Keratinocyte (primary cell): Measurements from ENCODE around the gene CACNA2D4. TPM values are rescaled to one million over a fixed set of nuclear protein-coding genes. Genes with fewer than 3 reads are reported as not detected.

Source experiments
- DNase-seq: peaks from one replicate; pipeline ENCODE4 v3.0.0-alpha.2; 2011; ENCODE audit warnings: low read depth, missing footprints, low spot score
- FAIRE-seq: peaks from 2 replicates; lab custom pipeline; 2011; peaks lifted over from hg19 to GRCh38; lab: Jason Lieb, UNC
- H2AFZ ChIP-seq: 2 replicates; pipeline ENCODE4 v1.6.0; 2012; ENCODE audit warnings: low read length, control low read depth, inconsistent platforms; ENCODE audit not compliant: control insufficient read depth
- H3K27ac ChIP-seq: 2 replicates; pipeline ENCODE4 v1.5.1; 2011; ENCODE audit warnings: low read length; ENCODE audit not compliant: control insufficient read depth, insufficient read depth
- H3K27me3 ChIP-seq: 3 replicates; pipeline ENCODE4 v1.6.0; 2011; ENCODE audit warnings: low read length; ENCODE audit not compliant: control insufficient read depth, insufficient read depth; ENCODE audit errors: extremely low read depth
- H3K36me3 ChIP-seq, 2 experiments: 2 replicates in 1 of 2; 3 replicates in 1 of 2; pipeline ENCODE4 v1.5.1; 2011; ENCODE audit warnings: low read length in 2 of 2, mild to moderate bottlenecking in 1 of 2; ENCODE audit not compliant: control insufficient read depth in 2 of 2, insufficient read depth in 2 of 2; ENCODE audit errors: extremely low read depth in 1 of 2
- H3K4me1 ChIP-seq: 3 replicates; pipeline ENCODE4 v1.5.1; 2011; ENCODE audit warnings: low read length; ENCODE audit not compliant: control insufficient read depth, insufficient read depth; ENCODE audit errors: extremely low read depth
- H3K4me2 ChIP-seq: 3 replicates; pipeline ENCODE4 v1.6.0; 2011; ENCODE audit warnings: low read depth, low read length; ENCODE audit not compliant: control insufficient read depth, insufficient read depth; ENCODE audit errors: extremely low read depth
- H3K4me3 ChIP-seq, 3 experiments: fragments of 200-600 bp in 1 of 3; sonication (generic) in 1 of 3; 2 replicates in 2 of 3; 3 replicates in 1 of 3; pipeline ENCODE4 v1.5.1; 2011 to 2016; ENCODE audit warnings: low read length in 3 of 3, mild to moderate bottlenecking in 3 of 3, control low read depth in 2 of 3, inconsistent platforms in 1 of 3, low read depth in 1 of 3, mixed read lengths in 1 of 3, mixed run types in 1 of 3, moderate library complexity in 1 of 3; ENCODE audit not compliant: control insufficient read depth in 2 of 3, insufficient read depth in 2 of 3; ENCODE audit errors: extremely low read depth in 1 of 3
- H3K79me2 ChIP-seq: 2 replicates; pipeline ENCODE4 v1.6.0; 2012; ENCODE audit warnings: low read length; ENCODE audit not compliant: control insufficient read depth, insufficient read depth
- H3K9ac ChIP-seq: 3 replicates; pipeline ENCODE4 v1.6.0; 2011; ENCODE audit warnings: low read length; ENCODE audit not compliant: control insufficient read depth, insufficient read depth; ENCODE audit errors: extremely low read depth
- H3K9me1 ChIP-seq: 3 replicates; pipeline ENCODE4 v1.6.0; 2011; ENCODE audit warnings: low read length; ENCODE audit not compliant: control insufficient read depth, insufficient read depth; ENCODE audit errors: extremely low read depth
- H3K9me3 ChIP-seq: 2 replicates; pipeline ENCODE4 v1.5.1; 2012; ENCODE audit warnings: low read depth, low read length; ENCODE audit not compliant: control insufficient read depth
- H4K20me1 ChIP-seq: 3 replicates; pipeline ENCODE4 v1.6.0; 2011; ENCODE audit warnings: low read length; ENCODE audit not compliant: control insufficient read depth, insufficient read depth; ENCODE audit errors: extremely low read depth
- CTCF ChIP-seq, 3 experiments: IDR thresholded peaks in 1 of 3; conservative IDR thresholded peaks in 1 of 3; optimal IDR thresholded peaks in 1 of 3; 2 replicates in 2 of 3; 3 replicates in 1 of 3; pipeline versions ENCODE3 to v1.5.1; 2011; ENCODE audit warnings: low read length in 3 of 3, mild to moderate bottlenecking in 3 of 3, moderate library complexity in 2 of 3, control low read depth in 1 of 3, inconsistent platforms in 1 of 3; ENCODE audit not compliant: insufficient read depth in 2 of 3; ENCODE audit errors: extremely low read depth in 1 of 3
- EZH2 ChIP-seq: IDR thresholded peaks from one replicate; pipeline ENCODE4 v1.6.1; 2012; ENCODE audit warnings: inconsistent platforms, mild to moderate bottlenecking, low read length, moderate library complexity
- dilution Hi-C: fragments of 300-500 bp; cut with MboI; formaldehyde crosslinking; loops from one replicate; pipeline ENCODE4 v1.7.0; 2020; ENCODE audit warnings: low sequenced_read_pairs; ENCODE audit not compliant: extremely low pct_ligation_motif_present
- polyA plus RNA-seq, 5 experiments: library from polyadenylated mRNA; depleted of rRNA in 3 of 5; stranded (reverse) in 3 of 5; stranded (forward) in 1 of 5; unstranded in 1 of 5; fragments of >200 nt; gene quantifications; 1 replicate in 1 of 5; 2 replicates in 3 of 5; 3 replicates in 1 of 5; pipeline versions ENCODE4 v1.2.1 to v1.2.3, GENCODE V29; 2011 to 2012; ENCODE audit warnings: missing spikeins in 2 of 5, low read depth in 1 of 5, low replicate concordance in 1 of 5

The CACNA2D4 gene
- polyA plus RNA-seq, 1 donor (not counting 4 experiments of a cell fraction or from before 2014, with no cell fraction given) = 0.09 TPM

GRCh38 chr12:1807087-1807860 lies 111.2 kb downstream of the CACNA2D4 start:
- Histone ChIP-seq H3K9ac (no peak overlapping the region), H3K9me1 (no peaks in the 10 kb centered on the region), H4K20me1 (no peaks in the 10 kb centered on the region), H3K27me3 (no peaks in the 10 kb centered on the region), H3K9me3 (no peaks in the 10 kb centered on the region), H3K36me3 (no peaks in the 10 kb centered on the region), H3K4me3 (no peak overlapping the region), H3K4me2 (no peak overlapping the region), H3K4me1 (no peaks in the 10 kb centered on the region), H2AFZ (no peak overlapping the region), H3K27ac (no peak overlapping the region), H3K79me2 (no peaks in the 10 kb centered on the region)
- no peak for FAIRE-seq
- no peak for DNase-seq
- dilution Hi-C loops = no loop called here
- TF ChIP-seq EZH2 = no peak
- no peak for TF ChIP-seq CTCF (optimal IDR thresholded peaks at IDR 0.05 in 1 of 3, IDR thresholded peaks at IDR 0.05 in 1 of 3, conservative IDR thresholded peaks at IDR 0.05 in 1 of 3; ENCODE audit: extremely low read depth in 1 of 3, insufficient read depth in 2 of 3, low read length in 3 of 3)

- H3K27ac ChIP-seq = no peak overlapping the region
- H3K36me3 ChIP-seq = no peaks in the 10 kb centered on the region
- no peaks in the 10 kb centered on the region for H4K20me1 ChIP-seq
- H2AFZ ChIP-seq = no peak overlapping the region
- H3K79me2 ChIP-seq = no peaks in the 10 kb centered on the region
- dilution Hi-C loops = no loop called here
- FAIRE-seq (no peak), DNase-seq (no peak)
- H3K27me3 ChIP-seq = no peaks in the 10 kb centered on the region
- TF ChIP-seq CTCF (optimal IDR thresholded peaks at IDR 0.05 in 1 of 3, IDR thresholded peaks at IDR 0.05 in 1 of 3, conservative IDR thresholded peaks at IDR 0.05 in 1 of 3; ENCODE audit: extremely low read depth in 1 of 3, insufficient read depth in 2 of 3, low read length in 3 of 3) = no peak
- no peak overlapping the region for H3K4me3 ChIP-seq
- no peak overlapping the region for H3K4me2 ChIP-seq
- H3K4me1 ChIP-seq = no peaks in the 10 kb centered on the region
- H3K9me1 ChIP-seq = no peaks in the 10 kb centered on the region
- no peaks in the 10 kb centered on the region for H3K9me3 ChIP-seq
- no peak overlapping the region for H3K9ac ChIP-seq
These were observed 112.0 kb downstream of the CACNA2D4 start for GRCh38 chr12:1806301-1807086.
